Stomach smooth muscle (tissue), 2 donors: ENCODE data around the gene MSMB.
A peak's percentile ranks its signal among the peaks of the same experiment; 100 is the strongest.

Experiments used
- H3K27ac ChIP-seq: one replicate; pipeline ENCODE4 v1.7.0; 2013; ENCODE audit warnings: mild to moderate bottlenecking, low read length, inconsistent platforms
- H3K27me3 ChIP-seq, 2 donors: one replicate each; pipeline ENCODE4 v1.7.0; 2013; ENCODE audit warnings: low read length in 2 of 2; ENCODE audit not compliant: insufficient read depth in 2 of 2, control insufficient read depth in 1 of 2
- H3K36me3 ChIP-seq, 2 donors: one replicate each; pipeline ENCODE4 v1.7.0; 2013; ENCODE audit warnings: low read length in 2 of 2; ENCODE audit not compliant: control insufficient read depth in 2 of 2, insufficient read depth in 2 of 2
- H3K4me1 ChIP-seq: one replicate; pipeline ENCODE4 v1.7.0; 2013; ENCODE audit warnings: low read length; ENCODE audit not compliant: control insufficient read depth, insufficient read depth
- H3K4me3 ChIP-seq, 2 donors: one replicate each; pipeline ENCODE4 v1.7.0; 2013; ENCODE audit warnings: low read length in 2 of 2
- H3K9ac ChIP-seq, 2 donors: one replicate each; pipeline ENCODE4 v1.7.0; 2013; ENCODE audit warnings: low read length in 2 of 2, mild to moderate bottlenecking in 1 of 2
- H3K9me3 ChIP-seq, 2 donors: one replicate each; pipeline ENCODE4 v1.7.0; 2013; ENCODE audit warnings: low read length in 2 of 2; ENCODE audit not compliant: control insufficient read depth in 2 of 2
- donor health status: healthy.
- donor health status: Pancreatic carcinoma.

The MSMB gene

DNA sequence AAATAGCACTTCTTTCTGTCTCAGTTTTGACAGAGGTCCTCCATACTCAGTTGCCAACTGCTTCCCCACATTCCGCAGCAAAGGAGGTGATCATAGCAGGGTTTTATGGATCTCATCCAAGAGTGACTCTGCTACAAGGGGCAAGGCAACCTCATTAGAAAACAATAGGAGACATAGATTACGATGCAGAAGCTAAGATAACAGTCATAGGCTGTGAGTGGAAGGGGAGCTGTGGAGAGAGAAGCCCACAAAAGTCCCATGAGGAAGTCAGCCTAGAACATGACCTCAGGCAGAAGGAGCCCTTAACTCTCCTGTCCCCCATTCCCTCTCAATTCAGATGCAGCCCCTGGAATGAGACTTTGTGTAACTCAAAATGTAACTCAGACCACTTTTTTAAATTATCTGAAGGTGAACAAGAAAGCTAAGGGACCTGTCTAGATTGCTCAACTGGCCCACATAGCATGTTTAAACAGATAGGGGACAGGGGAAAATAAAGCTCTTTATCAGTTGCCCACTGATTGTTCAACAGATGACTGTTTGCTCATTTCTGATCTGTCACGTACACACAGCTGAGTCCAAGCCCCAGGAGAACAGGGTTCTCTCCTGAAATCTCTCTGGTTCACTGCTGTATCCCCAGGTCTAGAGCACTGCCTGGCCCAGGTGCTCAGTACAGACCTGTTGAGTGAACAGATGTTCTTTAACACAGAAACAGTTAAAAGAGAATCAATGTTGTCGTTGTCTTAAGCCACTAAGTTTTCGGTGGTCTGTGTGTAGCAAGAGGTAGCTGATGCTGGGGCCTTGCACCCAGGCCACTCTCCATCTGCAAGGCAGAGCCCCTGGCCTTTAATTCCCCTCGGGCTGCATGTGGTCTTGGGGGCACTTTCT is 14.2 kb downstream of the MSMB start:
- Histone ChIP-seq H3K4me1 (peaks cover 27% of the 10 kb centered on the region), H3K9me3 (no peaks in the 10 kb centered on the region), H3K9ac (no peak overlapping the region), H3K27me3 (no peaks in the 10 kb centered on the region), H3K4me3 (no peak overlapping the region), H3K36me3 (no peaks in the 10 kb centered on the region), H3K27ac (no peak overlapping the region)

DNA sequence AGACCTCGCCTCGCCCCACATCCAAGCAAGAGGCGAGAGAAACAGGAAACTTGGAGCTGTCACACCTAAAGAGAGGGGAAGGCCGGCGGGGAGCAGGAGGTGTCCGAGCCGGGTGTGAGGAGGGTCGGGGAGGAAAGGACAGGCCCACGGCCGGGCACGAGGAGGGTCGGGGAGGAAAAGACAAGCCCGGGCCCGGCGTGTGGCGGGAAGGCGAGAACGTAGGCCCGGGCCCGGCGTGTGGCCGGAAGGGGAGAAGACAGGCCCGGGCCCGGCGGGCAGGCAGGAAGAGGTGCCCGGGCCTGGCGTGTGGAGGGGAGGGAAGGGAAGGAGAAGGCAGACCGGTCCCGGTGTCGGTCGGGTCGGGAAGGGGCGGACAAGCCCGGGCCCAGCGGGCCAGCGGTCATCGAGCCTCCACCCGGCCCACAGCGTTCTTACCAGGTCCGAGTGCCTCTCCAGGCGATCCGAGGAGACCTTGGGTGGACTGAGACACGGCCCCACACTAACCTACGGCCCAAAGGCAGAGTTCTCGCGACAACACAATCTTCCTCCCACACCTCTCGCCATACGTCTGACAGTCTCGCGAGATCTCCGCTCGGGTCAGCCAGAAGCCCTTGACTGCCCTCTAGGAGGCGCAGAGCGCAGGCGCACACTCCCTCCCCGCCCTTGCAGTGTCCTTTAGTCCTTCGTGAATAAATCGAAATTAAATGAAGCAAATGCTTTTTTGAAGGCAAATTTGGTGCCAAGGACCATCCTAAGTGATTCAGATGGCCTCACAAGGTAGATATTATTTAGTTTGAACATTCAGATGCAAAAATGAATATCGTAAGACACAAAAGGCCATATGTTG is 15.8 kb downstream of the MSMB start, which contains the start of gene NCOA4:
TSS of gene NCOA4 (minus strand) at position 533 of the 847 bp plus-strand sequence. CDS start 13,943 bp downstream, outside the sequence.
- Histone ChIP-seq H3K9me3 (no peaks in the 10 kb centered on the region), H3K4me3 (peak within 1 kb of the TSS; percentile 93 to 96), H3K27me3 (no peaks in the 10 kb centered on the region), H3K4me1 (peaks cover 31% of the 10 kb centered on the region), H3K9ac (peak within 1 kb of the TSS; percentile 99), H3K36me3 (no peaks in the 10 kb centered on the region), H3K27ac (peak within 1 kb of the TSS; percentile 92)

DNA sequence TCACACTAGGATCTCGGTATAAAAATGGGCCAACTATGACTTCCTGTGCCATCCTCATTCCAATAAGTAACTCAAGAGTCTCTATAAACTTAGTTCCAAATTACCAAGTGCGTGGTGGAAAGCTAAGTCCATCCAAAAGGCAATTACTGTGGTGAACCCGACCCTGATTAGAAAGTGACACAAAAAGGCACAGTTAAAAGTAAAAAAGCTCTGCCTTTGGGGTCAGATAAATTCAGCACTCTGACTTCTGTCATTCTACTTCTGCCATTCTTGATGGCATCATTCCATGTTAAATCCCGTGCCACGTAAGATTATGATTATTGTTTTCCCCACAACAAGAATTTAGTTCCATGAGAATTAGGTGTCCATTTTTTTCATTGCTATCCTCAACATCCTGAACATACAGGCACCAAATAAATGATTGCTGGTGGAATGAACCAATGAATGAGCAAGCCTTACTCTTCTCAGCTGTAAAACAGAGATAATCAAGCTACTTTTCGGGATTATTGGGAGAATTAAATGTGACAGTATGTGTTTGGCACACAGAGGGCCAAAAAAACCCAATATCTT is 16.5 kb downstream of the MSMB start:
- peak overlapping the region; percentile 92 for H3K27ac ChIP-seq
- H3K9ac ChIP-seq = peak overlapping the region; percentile 99
- H3K9me3 ChIP-seq = no peaks in the 10 kb centered on the region

DNA sequence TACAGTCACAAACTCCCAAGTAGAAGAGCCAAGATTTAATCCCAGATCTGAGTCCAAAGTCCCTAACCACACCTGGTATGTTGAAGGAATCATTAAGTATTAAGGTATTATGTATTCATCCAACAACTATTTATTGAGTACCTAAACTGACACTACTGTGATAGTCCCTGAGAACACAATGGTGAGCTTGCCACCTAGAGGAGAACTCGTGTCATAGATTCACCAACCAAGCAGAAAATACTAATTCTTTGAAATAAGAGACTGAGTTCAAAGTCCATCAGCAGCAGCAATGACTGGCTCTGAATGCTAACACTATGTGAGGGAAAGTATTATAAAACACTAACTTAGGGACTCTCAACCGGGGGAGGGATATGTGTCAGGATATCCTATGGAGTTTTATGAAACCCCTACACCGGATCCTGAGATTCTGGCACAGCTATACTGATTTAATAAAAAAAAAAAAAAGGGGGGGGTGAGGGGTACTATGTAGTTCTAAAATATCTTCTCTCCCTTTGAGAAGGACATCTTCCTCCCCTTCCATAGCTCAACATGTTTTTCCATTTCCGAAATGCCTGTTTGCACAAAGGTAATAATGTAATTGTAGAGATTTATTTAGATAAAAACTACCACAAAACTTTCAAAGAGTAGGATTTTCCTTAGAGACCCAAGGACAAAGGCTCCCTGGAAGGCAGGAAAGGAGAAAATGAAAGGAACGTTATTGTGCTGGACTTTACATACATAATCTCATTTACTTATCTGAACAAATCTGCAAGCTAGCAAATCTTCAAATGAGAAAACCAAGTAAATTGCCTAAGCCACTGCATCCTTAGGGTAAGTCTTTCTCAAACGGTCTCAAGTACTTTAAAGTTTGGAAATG is 17.2 kb downstream of the MSMB start:
- no peaks in the 10 kb centered on the region for H3K36me3 ChIP-seq
- H3K4me3 ChIP-seq = peak overlapping the region; percentile 93 to 96
- H3K9ac ChIP-seq = peak overlapping the region; percentile 99
- H3K27me3 ChIP-seq = no peaks in the 10 kb centered on the region
- H3K4me1 ChIP-seq = peaks cover 33% of the 10 kb centered on the region
- no peaks in the 10 kb centered on the region for H3K9me3 ChIP-seq
- no peak overlapping the region for H3K27ac ChIP-seq

More for the DNA sequence above, 16.5 kb downstream of the MSMB start:
- peaks cover 33% of the 10 kb centered on the region for H3K4me1 ChIP-seq
- H3K27me3 ChIP-seq = no peaks in the 10 kb centered on the region
- peak overlapping the region; percentile 93 to 96 for H3K4me3 ChIP-seq
- H3K36me3 ChIP-seq = no peaks in the 10 kb centered on the region

DNA sequence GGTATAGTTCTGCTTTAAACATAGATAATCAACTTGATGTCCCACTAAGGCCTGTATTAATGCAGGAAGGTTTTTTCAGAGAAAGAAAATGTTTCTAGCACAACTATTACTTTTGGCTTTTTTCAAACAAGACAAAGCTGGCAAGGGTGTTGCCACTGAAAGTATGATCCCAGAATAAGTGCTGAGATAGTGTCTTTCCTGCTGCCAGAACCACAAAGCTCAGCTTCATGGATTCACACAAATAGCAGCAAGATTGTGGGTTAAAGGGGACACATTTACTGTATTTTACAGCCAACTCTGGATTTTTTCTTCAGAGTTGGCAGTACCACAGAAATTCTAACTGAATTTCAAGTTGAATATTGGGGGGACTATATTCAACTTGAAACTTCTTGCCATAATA is 20.0 kb downstream of the MSMB start:
- Histone ChIP-seq H3K9ac (no peak overlapping the region), H3K27ac (no peak overlapping the region), H3K27me3 (no peaks in the 10 kb centered on the region)

DNA sequence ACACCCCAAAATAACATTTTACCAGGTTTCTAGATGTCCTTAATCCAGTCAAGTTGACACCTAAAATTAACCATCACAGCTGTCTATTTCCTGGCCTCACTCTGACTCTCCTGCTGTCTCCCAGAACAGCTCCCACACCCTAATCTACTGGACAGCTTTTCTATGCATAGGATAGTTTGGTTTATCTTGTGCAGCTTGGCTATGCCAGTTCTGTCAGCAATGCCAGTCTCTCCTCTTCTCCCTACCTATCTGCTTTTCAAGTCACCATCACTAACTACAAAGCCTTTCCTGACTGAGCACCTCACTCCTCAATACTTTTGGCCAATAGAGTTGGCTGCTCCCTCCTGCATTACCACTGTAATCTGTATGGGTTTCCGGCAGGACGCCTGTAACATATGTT is 20.7 kb downstream of the MSMB start:
- Histone ChIP-seq H3K36me3 (no peaks in the 10 kb centered on the region), H3K9ac (peak overlapping the region; percentile 6), H3K27me3 (no peaks in the 10 kb centered on the region), H3K9me3 (no peaks in the 10 kb centered on the region), H3K27ac (no peak overlapping the region), H3K4me3 (no peak overlapping the region), H3K4me1 (peaks cover 33% of the 10 kb centered on the region)

More for the DNA sequence above, 20.0 kb downstream of the MSMB start:
- no peaks in the 10 kb centered on the region for H3K36me3 ChIP-seq
- no peaks in the 10 kb centered on the region for H3K9me3 ChIP-seq
- H3K4me1 ChIP-seq = peaks cover 37% of the 10 kb centered on the region
- H3K4me3 ChIP-seq = no peak overlapping the region

DNA sequence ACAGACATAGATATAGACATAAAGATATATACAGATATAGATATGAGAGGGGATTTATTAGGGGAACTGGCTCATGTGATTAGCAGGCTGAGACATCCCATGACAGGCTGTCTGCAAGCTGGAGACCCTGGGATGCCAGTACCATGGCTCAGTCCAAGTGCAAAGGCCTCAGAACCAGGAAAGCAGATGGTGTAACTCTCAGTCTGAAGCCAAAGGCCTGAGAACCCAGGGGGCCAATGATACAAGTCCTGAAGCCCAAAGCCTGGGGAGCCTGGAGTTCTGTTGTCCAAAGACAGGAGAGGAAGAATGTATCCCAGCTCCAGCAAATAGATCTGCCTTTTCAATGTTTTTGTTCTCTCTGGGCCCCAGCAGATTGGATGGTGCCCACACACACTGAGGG is 21.1 kb downstream of the MSMB start:
- Histone ChIP-seq H3K27ac (no peak overlapping the region), H3K36me3 (no peaks in the 10 kb centered on the region), H3K4me1 (peaks cover 33% of the 10 kb centered on the region), H3K27me3 (no peaks in the 10 kb centered on the region), H3K4me3 (no peak overlapping the region), H3K9me3 (no peaks in the 10 kb centered on the region), H3K9ac (peak overlapping the region in 1 of 2 donors; percentile 6)

DNA sequence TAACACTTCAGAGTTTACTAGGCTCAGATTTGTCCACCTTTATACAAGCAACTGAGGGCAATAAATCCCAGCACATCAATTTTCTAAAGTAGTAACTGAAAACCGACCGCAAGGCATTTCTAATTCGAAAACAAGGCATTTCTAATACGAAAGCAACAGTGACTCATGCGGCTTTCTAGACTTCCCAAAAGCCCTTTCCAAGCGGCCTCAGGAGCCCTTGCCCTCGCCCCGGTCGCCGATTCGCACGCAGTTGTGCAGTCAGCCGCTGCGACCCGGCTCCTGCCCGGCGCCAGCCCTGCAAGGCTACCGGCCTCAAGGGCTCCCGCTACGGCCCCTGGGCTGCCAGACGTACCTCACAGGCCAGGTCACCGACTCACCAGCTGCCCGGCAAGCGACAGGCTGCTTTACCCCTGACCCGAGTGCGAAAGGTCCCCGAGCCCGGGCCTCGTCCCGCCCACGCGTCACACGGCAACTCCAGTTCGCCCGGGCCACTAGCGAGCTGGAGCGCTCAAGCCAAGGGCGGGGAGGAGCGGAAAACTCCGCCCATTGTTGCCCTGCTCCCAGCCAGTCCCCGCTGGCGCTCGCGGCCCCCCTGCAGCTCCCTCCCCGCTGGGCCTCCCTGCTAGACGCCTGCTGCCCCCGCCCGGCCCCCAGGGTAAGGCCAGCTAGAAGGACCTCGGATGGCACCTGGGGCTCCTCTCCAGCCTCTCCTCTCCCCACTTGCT is 22.9 kb downstream of the MSMB start:
- peaks cover 25% of the 10 kb centered on the region for H3K4me1 ChIP-seq
- H3K9me3 ChIP-seq = no peaks in the 10 kb centered on the region
- no peaks in the 10 kb centered on the region for H3K36me3 ChIP-seq
- peak overlapping the region; percentile 62 to 87 for H3K4me3 ChIP-seq
- H3K9ac ChIP-seq = peak overlapping the region; percentile 36 to 69
- H3K27me3 ChIP-seq = no peaks in the 10 kb centered on the region
- peak overlapping the region; percentile 67 for H3K27ac ChIP-seq

DNA sequence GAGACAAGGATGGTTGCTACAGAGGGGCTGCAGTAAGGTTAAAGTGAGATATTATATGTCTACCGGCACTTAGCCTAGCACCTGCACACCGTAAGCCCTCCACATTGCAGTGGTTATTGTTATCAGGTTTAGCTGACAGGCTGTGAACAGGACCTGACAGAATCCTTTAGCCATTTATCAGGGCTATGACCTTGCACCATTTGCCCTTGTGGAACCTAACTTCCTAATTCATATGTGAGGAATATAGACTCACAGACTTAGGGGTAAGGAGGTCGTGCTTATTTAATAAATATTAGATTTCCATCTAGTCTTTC is 25.8 kb downstream of the MSMB start:
- H3K36me3 ChIP-seq = peaks cover 4% of the 10 kb centered on the region in 2 donors
- H3K27ac ChIP-seq = no peak overlapping the region
- H3K9ac ChIP-seq = peak overlapping the region in 1 of 2 donors; percentile 30
- no peaks in the 10 kb centered on the region for H3K9me3 ChIP-seq
- H3K27me3 ChIP-seq = no peaks in the 10 kb centered on the region
- peak overlapping the region in 1 of 2 donors; percentile 40 for H3K4me3 ChIP-seq
- H3K4me1 ChIP-seq = peaks cover 11% of the 10 kb centered on the region
